SK-MEL-5 (cell line): ENCODE data around the gene PAIP2. TPM values are rescaled to one million over a fixed set of nuclear protein-coding genes. Genes with fewer than 3 reads are reported as not detected.
"Not testable (repeated sequence)": the region's sequence is repeated elsewhere in the genome, so short reads cannot be mapped to it uniquely, and the experiment has no call there.

Experiments used
- DNase-seq: peaks from one replicate; pipeline ENCODE4 v3.0.0-alpha.2; 2016; ENCODE audit warnings: low read depth, low spot score
- in situ Hi-C: cut with HindIII; loops from 2 replicates; pipeline ENCODE4 v1.10.0; 2016; ENCODE audit warnings: low sequenced_read_pairs, high pct_unique_total_duplicates, low pct_unique_long_range_greater_than_20kb
- total RNA-seq: library from RNA; depleted of rRNA; stranded (reverse); fragments of >200 nt; shearing (Covaris generic); gene quantifications from 2 replicates; pipeline ENCODE4 v1.2.3, GENCODE V29; 2014

The PAIP2 gene
- total RNA-seq, 1 experiment from 2014 or later, result 84.1 TPM

GRCh38 chr5:139308797-139309196, 32.9 kb upstream of the PAIP2 start:
- in situ Hi-C loops, result no loop called here
- DNase-seq, result no peak

- DNase-seq, in situ Hi-C loops: not testable (repeated sequence)
Observed at GRCh38 chr5:139310715-139311186, 30.9 kb upstream of the PAIP2 start.

GRCh38 chr5:139312075-139312474, 29.6 kb upstream of the PAIP2 start:
- in situ Hi-C loops, result no loop called here
- DNase-seq, result no peak

- DNase-seq, result no peak
- in situ Hi-C loops, result no loop called here
Observed at GRCh38 chr5:139314276-139314675, 27.4 kb upstream of the PAIP2 start.

GRCh38 chr5:139315056-139315615, 26.5 kb upstream of the PAIP2 start:
- in situ Hi-C loops, result no loop called here
- DNase-seq, result peak; percentile 76

GRCh38 chr5:139335811-139336210, 5.8 kb upstream of the PAIP2 start:
- no peak for DNase-seq
- in situ Hi-C loops, result no loop called here

DNA sequence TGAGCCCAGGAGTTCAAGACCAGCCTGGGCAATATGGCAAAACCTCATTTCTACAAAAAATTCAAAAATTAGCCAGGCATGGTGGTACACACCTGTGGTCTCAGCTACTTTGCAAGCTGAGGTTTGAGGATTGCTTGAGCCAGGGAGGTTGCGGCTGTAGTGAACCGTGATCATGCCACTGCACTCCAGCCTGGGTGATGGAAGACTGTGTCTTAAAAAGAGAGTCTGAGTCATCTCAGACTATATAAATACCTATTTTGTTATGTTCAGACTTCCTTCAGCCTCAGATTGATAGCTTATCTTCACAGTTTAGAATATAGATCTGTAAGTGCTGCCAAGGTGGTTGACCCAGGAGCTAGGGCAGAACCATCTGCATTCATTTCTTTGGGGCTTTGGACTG, 1.6 kb upstream of the PAIP2 start:
- DNase-seq, result no peak
- in situ Hi-C loops, result no loop called here

DNA sequence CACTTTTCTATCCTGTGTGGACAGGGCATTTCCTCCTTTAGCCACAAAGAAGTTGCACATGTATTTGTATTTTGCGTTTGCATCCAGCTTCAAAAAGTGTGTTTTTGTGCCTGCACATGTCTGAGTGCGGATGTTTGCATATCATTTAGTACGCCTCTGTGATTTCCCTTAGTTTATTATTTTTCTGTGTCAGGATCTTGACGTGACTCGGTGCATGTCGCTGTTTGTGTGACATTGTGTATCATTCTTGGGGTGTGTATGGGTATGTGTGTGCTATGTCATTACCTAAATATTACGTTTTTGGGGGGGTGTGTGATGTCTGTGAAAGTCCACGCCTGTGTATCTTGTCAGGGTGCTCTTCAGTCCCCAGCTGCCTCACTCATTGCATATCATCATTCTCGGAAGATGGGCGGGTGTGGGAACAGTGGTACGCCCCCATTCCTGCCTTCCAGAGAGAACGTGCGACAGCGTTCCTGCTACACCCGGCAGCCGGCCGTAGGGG, 416 bp upstream of the PAIP2 start:
- no peak for DNase-seq
- in situ Hi-C loops, result no loop called here

DNA sequence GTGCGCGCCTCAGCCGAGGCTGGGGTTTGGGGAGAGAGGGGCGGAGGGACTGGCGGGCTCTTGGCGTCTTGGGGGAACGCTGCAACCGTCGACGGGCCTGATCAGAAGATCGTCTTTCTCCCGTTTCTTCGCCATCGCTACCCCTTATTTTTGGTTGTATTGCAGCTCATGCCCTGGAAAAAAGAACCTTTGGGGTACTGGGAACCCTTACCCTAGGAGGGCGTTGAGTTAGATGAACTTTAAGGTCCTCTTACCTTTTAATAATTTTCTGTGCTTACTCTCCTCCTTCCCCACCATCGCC, 719 bp downstream of the PAIP2 start:
- in situ Hi-C loops, result no loop called here
- no peak for DNase-seq

GRCh38 chr5:139343476-139343875, 1.8 kb downstream of the PAIP2 start:
- in situ Hi-C loops, result no loop called here
- DNase-seq, result no peak

DNA sequence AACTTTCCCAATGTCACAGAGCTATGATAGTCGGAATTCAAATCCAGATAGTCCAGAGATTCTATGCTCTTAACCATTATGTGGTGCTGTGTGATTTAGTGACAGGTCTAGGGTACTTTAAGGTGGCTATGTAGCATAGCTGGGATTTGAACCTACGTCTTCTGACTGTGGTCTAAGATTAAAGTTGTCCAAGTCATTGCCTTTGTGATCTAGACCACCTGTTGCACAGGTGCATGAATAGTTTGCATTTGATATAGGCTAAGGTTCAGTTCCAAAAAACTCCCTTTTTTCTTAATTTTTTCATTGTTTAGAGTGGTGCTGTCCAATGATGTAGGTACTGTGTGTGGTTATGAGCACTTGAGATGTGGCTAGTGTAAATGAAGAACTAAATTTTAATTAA, 2.5 kb downstream of the PAIP2 start:
- no peak for DNase-seq
- in situ Hi-C loops, result no loop called here

- DNase-seq, in situ Hi-C loops: not testable (repeated sequence)
Observed at GRCh38 chr5:139345442-139345841, 3.8 kb downstream of the PAIP2 start.

- DNase-seq, in situ Hi-C loops: not testable (repeated sequence)
Observed at GRCh38 chr5:139347863-139348262, 6.2 kb downstream of the PAIP2 start.

GRCh38 chr5:139354186-139354585, 12.5 kb downstream of the PAIP2 start:
- DNase-seq, result no peak
- in situ Hi-C loops, result no loop called here

GRCh38 chr5:139355900-139356299, 14.2 kb downstream of the PAIP2 start:
- DNase-seq, in situ Hi-C loops: not testable (repeated sequence)

DNA sequence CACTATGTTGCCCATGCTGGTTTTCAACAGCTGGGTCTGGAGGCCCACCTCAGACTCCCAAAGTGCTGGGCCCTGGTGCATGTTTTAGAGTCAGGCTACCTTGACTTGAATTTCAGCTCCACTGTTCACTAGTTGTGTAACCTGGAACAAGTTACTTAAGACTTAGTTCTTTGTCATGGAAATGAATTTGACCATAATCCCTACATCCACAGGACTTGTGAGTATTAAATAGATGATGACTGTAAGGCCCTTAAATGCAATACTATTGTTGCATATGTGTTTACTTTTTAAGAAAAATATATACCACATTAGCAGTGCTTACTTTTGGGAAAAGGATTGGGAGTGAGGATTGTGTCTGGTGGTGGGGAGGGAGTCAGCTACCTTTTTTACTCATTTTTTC, 16.4 kb downstream of the PAIP2 start:
- DNase-seq, result no peak
- in situ Hi-C loops, result no loop called here

DNA sequence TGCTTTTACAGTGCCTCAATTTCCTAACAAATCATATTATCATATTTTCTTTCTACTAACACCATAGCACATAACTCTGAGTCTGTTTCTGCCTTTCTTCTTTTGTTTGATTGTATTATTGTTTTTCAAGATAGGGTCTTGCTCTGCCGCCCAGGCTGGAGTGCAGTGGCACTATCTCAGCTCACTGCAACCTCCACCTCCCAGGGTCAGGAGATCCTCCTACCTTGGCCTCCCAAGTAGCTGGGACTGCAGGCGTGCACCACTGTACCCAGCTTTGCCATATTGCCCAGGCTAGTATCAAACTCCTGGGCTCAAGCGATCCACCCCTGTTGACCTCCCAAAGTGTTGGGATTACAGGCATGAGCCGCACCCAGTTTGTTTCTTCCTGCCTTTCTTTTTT, 18.7 kb downstream of the PAIP2 start:
- DNase-seq, result no peak
- in situ Hi-C loops, result no loop called here

GRCh38 chr5:139361835-139362429, 20.3 kb downstream of the PAIP2 start:
- no peak for DNase-seq
- in situ Hi-C loops, result no loop called here

GRCh38 chr5:139363937-139364336, 22.3 kb downstream of the PAIP2 start:
- in situ Hi-C loops, result no loop called here
- DNase-seq, result no peak
